Adrenal gland (tissue), 12 donors: ENCODE measurements around the gene PCDHGB4. TPM values are rescaled to one million over a fixed set of nuclear protein-coding genes. Genes with fewer than 3 reads are reported as not detected.

Source experiments
- DNase-seq, 7 donors: peaks; one replicate each; pipeline ENCODE4 v3.0.0-alpha.2; 2019 to 2020
- H3K27ac ChIP-seq, 5 donors: fragments of 200-600 bp; sonication (generic) in 4 of 5; 1 replicate in 3 of 5; 2 replicates in 2 of 5; pipeline versions ENCODE4 v1.5.1 to v1.8.0; 2016 to 2020; ENCODE audit warnings: mild to moderate bottlenecking in 1 of 5
- H3K27me3 ChIP-seq: fragments of 200-600 bp; 2 replicates; pipeline ENCODE4 v1.8.0; 2021
- H3K36me3 ChIP-seq, 2 donors: fragments of 200-600 bp; replicated peaks in 1 of 2; 1 replicate in 1 of 2; 2 replicates in 1 of 2; pipeline versions ENCODE4 v1.5.1 to v1.8.0; 2018 to 2022
- H3K4me1 ChIP-seq, 2 donors: fragments of 200-600 bp; replicated peaks in 1 of 2; 1 replicate in 1 of 2; 2 replicates in 1 of 2; pipeline versions ENCODE4 v1.5.1 to v1.8.0; 2018 to 2021
- H3K4me3 ChIP-seq, 4 donors: fragments of 200-600 bp; sonication (generic) in 3 of 4; one replicate each; pipeline ENCODE4 v1.5.1; 2016 to 2018
- H3K9me3 ChIP-seq, 3 donors: fragments of 200-600 bp; sonication (generic) in 1 of 3; replicated peaks in 1 of 3; 1 replicate in 2 of 3; 2 replicates in 1 of 3; pipeline versions ENCODE4 v1.5.1 to v1.8.0; 2016 to 2021
- POLR2A ChIP-seq, 2 donors: fragments of 450-650 bp; IDR thresholded peaks; one replicate each; pipeline ENCODE4 v1.6.1; 2017; ENCODE audit warnings: antibody characterized with exemption in 2 of 2, mild to moderate bottlenecking in 2 of 2, moderate library complexity in 1 of 2
- WGBS, 4 donors: extraction: QIAGEN DNeasy Blood & Tissue Kit in 2 of 4; methylation state at CpG; one replicate each; pipeline versions ENCODE4 v1.1.5 to v1.1.7; 2013 to 2017; 5-methylcytosine and 5-hydroxymethylcytosine counted together
- intact Hi-C, 2 donors: fragments of 100-400 bp; cut with DNase I; formaldehyde crosslinking; loops; one replicate each; pipeline versions ENCODE4 v1.14.1 to v1.15.0; 2022 to 2023
- polyA plus RNA-seq, 3 donors: library from polyadenylated mRNA; stranded (reverse); fragments of 200-250 nt in 2 of 3; fragments of 350-450 nt in 1 of 3; fragmentation: Illumina TruSeq in 1 of 3; extraction: RNeasy Lipid Tissue Mini Kit (QIAGEN cat#74804) in 1 of 3; gene quantifications; one replicate each; pipeline ENCODE4 v1.2.3, GENCODE V29; 2013 to 2014
- total RNA-seq, 9 donors: library from RNA; depleted of rRNA in 4 of 9; stranded (reverse); fragments of >200 nt in 4 of 9; fragments of 120-200 nt in 1 of 9; fragmentation: NEBNext Ultra II Directional in 1 of 9; extraction: Animal tissue kit (Norgen Biotek cat#: 25700) in 1 of 9; gene quantifications; one replicate each; pipeline versions ENCODE4 v1.1.0 to v1.2.4, GENCODE V29; 2013 to 2023
- TF ChIP-seq, protein P1 (sequence below), 6 experiments: fragments of 450-650 bp in 4 of 6; fragments of 200-600 bp in 2 of 6; sonication (generic) in 1 of 6; IDR thresholded peaks; 1 replicate in 5 of 6; 2 replicates in 1 of 6; pipeline versions ENCODE4 v1.5.1 to v1.8.0; 2016 to 2021; ENCODE audit warnings: antibody characterized with exemption in 6 of 6, mild to moderate bottlenecking in 2 of 6, moderate library complexity in 1 of 6
- donor health status: healthy with polysubstance abuse.
- donor health status: Bipolar disorder and iron deficiency.
- donor health status: DM: yes; HTN: yes; CAD: no.
- donor health status: DM: no; HTN: no; CAD: no.
- donor health status: DM: no; HTN: no; CAD: no.
- donor health status: DM: yes; HTN: yes; CAD: no.

The PCDHGB4 gene
- total and polyA plus RNA-seq, 12 donors: 0.27 to 9.1 (median 4.5) TPM

DNA sequence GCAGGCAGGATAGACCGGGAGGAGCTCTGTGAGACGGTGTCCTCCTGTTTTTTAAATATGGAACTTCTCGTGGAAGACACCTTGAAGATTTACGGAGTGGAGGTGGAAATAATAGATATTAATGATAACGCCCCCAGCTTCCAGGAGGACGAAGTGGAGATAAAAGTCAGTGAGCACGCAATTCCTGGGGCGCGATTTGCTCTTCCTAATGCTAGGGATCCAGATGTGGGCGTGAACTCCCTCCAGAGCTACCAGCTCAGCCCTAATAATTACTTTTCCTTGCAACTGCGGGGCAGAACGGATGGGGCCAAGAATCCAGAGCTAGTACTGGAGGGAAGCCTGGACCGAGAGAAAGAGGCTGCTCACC, 34.0 kb downstream of the PCDHGB4 start:
- Histone ChIP-seq H3K27ac (no peak overlapping the region), H3K4me1 (no peaks in the 10 kb centered on the region), H3K27me3 (no peaks in the 10 kb centered on the region), H3K9me3 (peaks cover 0 to 86% (median 26%) of the 10 kb centered on the region in 3 donors), H3K4me3 (peak overlapping the region in 1 of 4 donors; percentile 40), H3K36me3 (no peaks in the 10 kb centered on the region)
- intact Hi-C loops: loop anchor here in 1 of 2 donors (10.0 kb wide), 1 partner anchor 103 kb away; no protein-coding TSS in a partner anchor
- no peak for DNase-seq
- 7 to 8% (median 7%) methylated on average over 10 to 13 of the region's 13 CpGs for WGBS, 4 donors
- TF ChIP-seq, protein P1, sequence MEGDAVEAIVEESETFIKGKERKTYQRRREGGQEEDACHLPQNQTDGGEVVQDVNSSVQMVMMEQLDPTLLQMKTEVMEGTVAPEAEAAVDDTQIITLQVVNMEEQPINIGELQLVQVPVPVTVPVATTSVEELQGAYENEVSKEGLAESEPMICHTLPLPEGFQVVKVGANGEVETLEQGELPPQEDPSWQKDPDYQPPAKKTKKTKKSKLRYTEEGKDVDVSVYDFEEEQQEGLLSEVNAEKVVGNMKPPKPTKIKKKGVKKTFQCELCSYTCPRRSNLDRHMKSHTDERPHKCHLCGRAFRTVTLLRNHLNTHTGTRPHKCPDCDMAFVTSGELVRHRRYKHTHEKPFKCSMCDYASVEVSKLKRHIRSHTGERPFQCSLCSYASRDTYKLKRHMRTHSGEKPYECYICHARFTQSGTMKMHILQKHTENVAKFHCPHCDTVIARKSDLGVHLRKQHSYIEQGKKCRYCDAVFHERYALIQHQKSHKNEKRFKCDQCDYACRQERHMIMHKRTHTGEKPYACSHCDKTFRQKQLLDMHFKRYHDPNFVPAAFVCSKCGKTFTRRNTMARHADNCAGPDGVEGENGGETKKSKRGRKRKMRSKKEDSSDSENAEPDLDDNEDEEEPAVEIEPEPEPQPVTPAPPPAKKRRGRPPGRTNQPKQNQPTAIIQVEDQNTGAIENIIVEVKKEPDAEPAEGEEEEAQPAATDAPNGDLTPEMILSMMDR (IDR thresholded peaks at IDR 0.05): no peak
- TF ChIP-seq POLR2A (IDR thresholded peaks at IDR 0.05): no peak

DNA sequence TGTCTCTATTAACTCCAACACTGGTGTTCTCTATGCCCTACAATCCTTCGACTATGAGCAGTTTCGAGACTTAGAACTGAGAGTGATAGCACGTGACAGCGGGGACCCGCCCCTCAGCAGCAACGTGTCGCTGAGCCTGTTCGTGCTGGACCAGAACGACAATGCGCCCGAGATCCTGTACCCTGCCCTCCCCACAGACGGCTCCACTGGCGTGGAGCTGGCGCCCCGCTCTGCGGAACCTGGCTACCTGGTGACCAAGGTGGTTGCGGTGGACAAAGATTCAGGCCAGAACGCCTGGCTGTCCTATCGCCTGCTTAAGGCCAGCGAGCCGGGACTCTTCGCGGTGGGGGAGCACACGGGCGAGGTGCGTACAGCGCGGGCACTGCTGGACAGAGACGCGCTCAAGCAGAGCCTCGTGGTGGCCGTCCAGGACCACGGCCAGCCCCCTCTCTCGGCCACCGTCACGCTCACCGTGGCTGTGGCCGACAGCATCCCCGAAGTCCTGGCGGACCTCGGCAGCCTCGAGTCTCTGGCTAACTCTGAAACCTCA, 35.3 kb downstream of the PCDHGB4 start:
- 17 to 28% (median 20%) methylated on average over 1 to 42 of the region's 42 CpGs for WGBS, 4 donors
- intact Hi-C loops: loop anchor here in 1 of 2 donors (10.0 kb wide), 1 partner anchor 102 kb away; no protein-coding TSS in a partner anchor
- no peak for DNase-seq
- Histone ChIP-seq H3K27me3 (no peaks in the 10 kb centered on the region), H3K4me3 (no peak overlapping the region), H3K9me3 (peaks cover 0 to 96% (median 26%) of the 10 kb centered on the region in 3 donors), H3K4me1 (no peaks in the 10 kb centered on the region), H3K36me3 (no peaks in the 10 kb centered on the region), H3K27ac (no peak overlapping the region)
- no peak for TF ChIP-seq POLR2A (IDR thresholded peaks at IDR 0.05)
- TF ChIP-seq, protein P1 (IDR thresholded peaks at IDR 0.05): no peak

DNA sequence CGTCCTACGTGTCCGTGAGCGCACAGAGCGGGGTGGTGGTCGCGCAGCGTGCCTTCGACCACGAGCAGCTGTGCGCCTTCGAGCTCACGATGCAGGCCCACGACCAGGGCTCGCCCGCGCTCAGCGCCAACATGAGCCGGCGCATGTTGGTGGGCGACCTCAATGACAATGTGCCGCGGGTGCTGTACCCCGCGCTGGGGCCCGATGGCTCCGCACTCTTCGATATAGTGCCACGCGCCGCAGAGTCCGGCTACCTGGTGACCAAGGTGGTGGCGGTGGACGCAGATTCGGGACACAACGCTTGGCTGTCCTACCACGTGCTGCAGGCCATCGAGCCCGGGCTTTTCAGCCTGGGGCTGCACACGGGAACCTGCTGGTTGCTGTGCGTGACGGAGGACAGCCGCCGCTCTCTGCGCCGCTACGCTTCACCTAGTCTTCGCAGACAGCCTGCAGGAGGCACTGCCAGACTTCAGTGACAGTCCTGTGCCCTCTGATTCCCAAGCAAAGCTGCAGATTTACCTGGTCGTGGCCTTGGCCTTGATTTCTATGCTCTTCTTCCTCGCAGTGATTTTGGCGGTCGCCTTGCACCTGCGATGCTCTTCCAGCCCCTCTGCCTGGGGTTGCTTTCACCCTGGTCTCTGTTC, 40.4 kb downstream of the PCDHGB4 start:
- H3K27me3 ChIP-seq: no peaks in the 10 kb centered on the region
- intact Hi-C loops: loop anchor here in 1 of 2 donors (10.0 kb wide), 1 partner anchor 97 kb away; no protein-coding TSS in a partner anchor
- no peak overlapping the region for H3K27ac ChIP-seq
- H3K4me3 ChIP-seq: no peak overlapping the region
- TF ChIP-seq, protein P1 (IDR thresholded peaks at IDR 0.05): no peak
- TF ChIP-seq POLR2A (IDR thresholded peaks at IDR 0.05): no peak
- H3K9me3 ChIP-seq: peaks cover 3 to 79% (median 18%) of the 10 kb centered on the region in 3 donors
- DNase-seq: no peak
- no peaks in the 10 kb centered on the region for H3K36me3 ChIP-seq
- peaks cover 0 to 7% of the 10 kb centered on the region in 2 donors for H3K4me1 ChIP-seq
- 37 to 44% (median 39%) methylated on average over 14 to 53 of the region's 53 CpGs for whole genome bisulfite sequencing, 4 donors

DNA sequence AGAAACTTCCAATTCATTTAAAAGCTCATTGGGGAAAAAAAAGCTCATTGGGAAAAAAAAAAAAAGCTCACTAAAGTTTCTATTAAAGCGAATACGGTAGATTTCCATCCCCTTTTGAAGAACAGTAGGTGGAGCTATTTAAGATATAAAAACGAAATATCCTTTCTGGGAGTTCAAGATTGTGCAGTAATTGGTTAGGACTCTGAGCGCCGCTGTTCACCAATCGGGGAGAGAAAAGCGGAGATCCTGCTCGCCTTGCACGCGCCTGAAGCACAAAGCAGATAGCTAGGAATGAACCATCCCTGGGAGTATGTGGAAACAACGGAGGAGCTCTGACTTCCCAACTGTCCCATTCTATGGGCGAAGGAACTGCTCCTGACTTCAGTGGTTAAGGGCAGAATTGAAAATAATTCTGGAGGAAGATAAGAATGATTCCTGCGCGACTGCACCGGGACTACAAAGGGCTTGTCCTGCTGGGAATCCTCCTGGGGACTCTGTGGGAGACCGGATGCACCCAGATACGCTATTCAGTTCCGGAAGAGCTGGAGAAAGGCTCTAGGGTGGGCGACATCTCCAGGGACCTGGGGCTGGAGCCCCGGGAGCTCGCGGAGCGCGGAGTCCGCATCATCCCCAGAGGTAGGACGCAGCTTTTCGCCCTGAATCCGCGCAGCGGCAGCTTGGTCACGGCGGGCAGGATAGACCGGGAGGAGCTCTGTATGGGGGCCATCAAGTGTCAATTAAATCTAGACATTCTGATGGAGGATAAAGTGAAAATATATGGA, 43.0 kb downstream of the PCDHGB4 start, which contains the start of gene PCDHGA12:
PCDHGA12 (plus strand) TSS at position 176 of the 782 bp plus-strand sequence; CDS start at position 429, 253 bp downstream.
- TF ChIP-seq, protein P1 (IDR thresholded peaks at IDR 0.05): peak; percentile 39 to 78 (median 65)
- peak in 1 of 2 donors; percentile 37 for TF ChIP-seq POLR2A (IDR thresholded peaks at IDR 0.05)
- H3K4me3 ChIP-seq: peak within 1 kb of the TSS in 2 of 4 donors; percentile 9 to 14
- peaks cover 0 to 7% of the 10 kb centered on the region in 2 donors for H3K4me1 ChIP-seq
- H3K9me3 ChIP-seq: peaks cover 2 to 56% (median 3%) of the 10 kb centered on the region in 3 donors
- H3K27me3 ChIP-seq: no peaks in the 10 kb centered on the region
- peak; percentile 58 to 89 (median 76) for DNase-seq
- peak within 1 kb of the TSS in 3 of 5 donors; percentile 24 to 81 (median 42) for H3K27ac ChIP-seq
- H3K36me3 ChIP-seq: no peaks in the 10 kb centered on the region
- intact Hi-C loops: no loop called here
- 8 to 17% (median 12%) methylated on average over 32 to 33 of the region's 33 CpGs for WGBS, 4 donors
